Skeletal muscle tissue (tissue), 4 donors: ENCODE data around the gene SMURF2. TPM values are rescaled to one million over a fixed set of nuclear protein-coding genes. Genes with fewer than 3 reads are reported as not detected.
A peak's percentile ranks its signal among the peaks of the same experiment; 100 is the strongest.

Source experiments
- H3K27ac ChIP-seq: one replicate; pipeline ENCODE4 v1.7.0; 2013; ENCODE audit warnings: mild to moderate bottlenecking, low read depth, low read length, inconsistent platforms
- H3K27me3 ChIP-seq, 3 donors: one replicate each; pipeline ENCODE4 v1.7.0; 2013; ENCODE audit warnings: low read length in 3 of 3; ENCODE audit not compliant: control insufficient read depth in 3 of 3, insufficient read depth in 3 of 3
- H3K36me3 ChIP-seq, 3 donors: one replicate each; pipeline ENCODE4 v1.7.0; 2013; ENCODE audit warnings: low read length in 3 of 3; ENCODE audit not compliant: control insufficient read depth in 3 of 3, insufficient read depth in 3 of 3
- H3K4me1 ChIP-seq, 3 donors: one replicate each; pipeline ENCODE4 v1.7.0; 2013; ENCODE audit warnings: low read length in 3 of 3, mild to moderate bottlenecking in 3 of 3; ENCODE audit not compliant: control insufficient read depth in 3 of 3, insufficient read depth in 3 of 3
- H3K4me3 ChIP-seq, 3 donors: one replicate each; pipeline ENCODE4 v1.7.0; 2013; ENCODE audit warnings: low read length in 3 of 3
- H3K9ac ChIP-seq, 3 donors: one replicate each; pipeline ENCODE4 v1.7.0; 2013; ENCODE audit warnings: low read length in 3 of 3, mild to moderate bottlenecking in 3 of 3, moderate library complexity in 2 of 3, low read depth in 1 of 3
- H3K9me3 ChIP-seq, 3 donors: one replicate each; pipeline ENCODE4 v1.7.0; 2013; ENCODE audit warnings: low read length in 3 of 3; ENCODE audit not compliant: control insufficient read depth in 3 of 3
- total RNA-seq: library from RNA; depleted of rRNA; stranded (reverse); fragments of >200 nt; gene quantifications from one replicate; pipeline ENCODE4 v1.2.3, GENCODE V29; 2014
- donor health status: Osteomylitis.

Gene SMURF2
- total RNA-seq, 1 donor from 2014 or later: 32.4 TPM

DNA sequence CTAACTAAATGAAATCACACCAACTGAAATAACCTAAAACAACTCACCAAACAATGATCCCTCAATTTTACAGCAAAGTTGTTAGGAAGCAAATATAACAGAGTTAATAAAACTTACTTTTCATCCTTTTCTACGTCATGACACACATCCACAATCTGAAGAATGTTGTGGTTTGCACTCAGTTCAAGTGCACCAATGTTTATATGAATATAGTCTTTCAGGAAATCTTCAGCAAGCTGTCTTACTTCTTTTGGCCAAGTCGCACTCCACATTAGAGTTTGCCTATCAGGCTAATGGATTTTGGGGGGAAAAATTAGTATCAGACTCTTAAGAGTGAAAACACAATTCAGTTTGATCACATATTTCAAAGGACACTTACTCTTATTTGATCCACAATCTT lies 159.3 kb downstream of the SMURF2 start:
- Histone ChIP-seq H3K36me3 (peaks cover 59 to 62% (median 61%) of the 10 kb centered on the region in 3 donors), H3K9me3 (no peaks in the 10 kb centered on the region), H3K9ac (no peak overlapping the region), H3K27me3 (no peaks in the 10 kb centered on the region), H3K27ac (peak overlapping the region; percentile 3), H3K4me1 (peaks cover 18 to 28% (median 22%) of the 10 kb centered on the region in 3 donors), H3K4me3 (no peak overlapping the region)

- H3K4me3 ChIP-seq: no peak overlapping the region
- H3K9ac ChIP-seq: no peak overlapping the region
- H3K4me1 ChIP-seq: peaks cover 20 to 29% (median 28%) of the 10 kb centered on the region in 3 donors
- no peaks in the 10 kb centered on the region for H3K9me3 ChIP-seq
- no peaks in the 10 kb centered on the region for H3K27me3 ChIP-seq
- H3K36me3 ChIP-seq: peaks cover 58 to 62% (median 61%) of the 10 kb centered on the region in 3 donors
- peak overlapping the region; percentile 3 for H3K27ac ChIP-seq
These were observed 160.1 kb downstream of the SMURF2 start for GRCh38 chr17:64502021-64502420.

DNA sequence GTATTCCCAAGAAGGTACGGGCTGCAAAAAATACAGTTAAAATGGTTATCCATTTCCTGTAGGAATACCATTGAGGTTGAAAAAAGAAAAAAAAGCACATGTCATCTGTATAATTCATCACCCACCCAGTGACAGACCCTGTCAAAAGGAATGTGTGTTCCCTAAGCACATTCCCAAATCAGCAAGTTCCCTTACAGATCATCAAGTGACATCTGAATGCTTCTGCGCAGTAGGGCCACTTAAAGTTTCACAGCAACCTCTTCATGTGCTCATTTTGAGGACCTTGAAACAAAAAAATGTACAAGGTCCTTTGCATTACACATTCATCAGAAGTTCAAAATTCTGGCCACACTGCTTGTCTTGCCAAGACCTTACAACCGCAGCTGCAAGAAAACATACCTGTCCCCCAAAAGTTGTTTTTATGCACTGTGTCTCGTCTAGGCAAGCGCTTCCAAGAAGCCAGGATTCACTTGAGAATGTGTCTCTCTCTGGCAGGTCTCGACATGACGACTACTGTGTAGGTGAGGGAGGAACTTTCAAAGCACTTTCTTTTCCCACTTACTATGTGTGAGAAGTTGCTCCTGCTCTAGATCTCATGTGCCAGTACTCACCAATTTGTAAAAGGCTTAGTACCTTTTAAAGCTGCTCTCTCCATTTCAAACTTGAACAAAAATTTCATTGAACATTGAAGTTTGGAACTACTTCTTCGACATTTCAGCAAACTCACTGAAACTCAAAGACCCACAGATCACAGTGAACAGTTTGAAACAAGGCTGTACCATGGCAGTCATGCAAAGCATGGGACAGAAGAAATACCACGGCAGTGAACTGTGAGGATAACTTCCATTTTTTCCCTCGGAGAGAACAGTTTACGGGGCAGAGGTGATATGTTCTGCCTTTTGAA lies 161.0 kb downstream of the SMURF2 start:
- peaks cover 24 to 36% (median 33%) of the 10 kb centered on the region in 3 donors for H3K4me1 ChIP-seq

GRCh38 chr17:64500487-64500859 lies 161.6 kb downstream of the SMURF2 start:
- Histone ChIP-seq H3K9me3 (no peaks in the 10 kb centered on the region), H3K27me3 (no peaks in the 10 kb centered on the region), H3K4me3 (no peak overlapping the region), H3K9ac (no peak overlapping the region), H3K4me1 (peaks cover 27 to 42% (median 39%) of the 10 kb centered on the region in 3 donors), H3K27ac (no peak overlapping the region), H3K36me3 (peaks cover 57 to 62% (median 61%) of the 10 kb centered on the region in 3 donors)

More for the DNA sequence above, 161.0 kb downstream of the SMURF2 start:
- no peaks in the 10 kb centered on the region for H3K9me3 ChIP-seq
- H3K27ac ChIP-seq: no peak overlapping the region
- peaks cover 57 to 62% (median 61%) of the 10 kb centered on the region in 3 donors for H3K36me3 ChIP-seq
- no peak overlapping the region for H3K9ac ChIP-seq
- no peak overlapping the region for H3K4me3 ChIP-seq
- no peaks in the 10 kb centered on the region for H3K27me3 ChIP-seq

DNA sequence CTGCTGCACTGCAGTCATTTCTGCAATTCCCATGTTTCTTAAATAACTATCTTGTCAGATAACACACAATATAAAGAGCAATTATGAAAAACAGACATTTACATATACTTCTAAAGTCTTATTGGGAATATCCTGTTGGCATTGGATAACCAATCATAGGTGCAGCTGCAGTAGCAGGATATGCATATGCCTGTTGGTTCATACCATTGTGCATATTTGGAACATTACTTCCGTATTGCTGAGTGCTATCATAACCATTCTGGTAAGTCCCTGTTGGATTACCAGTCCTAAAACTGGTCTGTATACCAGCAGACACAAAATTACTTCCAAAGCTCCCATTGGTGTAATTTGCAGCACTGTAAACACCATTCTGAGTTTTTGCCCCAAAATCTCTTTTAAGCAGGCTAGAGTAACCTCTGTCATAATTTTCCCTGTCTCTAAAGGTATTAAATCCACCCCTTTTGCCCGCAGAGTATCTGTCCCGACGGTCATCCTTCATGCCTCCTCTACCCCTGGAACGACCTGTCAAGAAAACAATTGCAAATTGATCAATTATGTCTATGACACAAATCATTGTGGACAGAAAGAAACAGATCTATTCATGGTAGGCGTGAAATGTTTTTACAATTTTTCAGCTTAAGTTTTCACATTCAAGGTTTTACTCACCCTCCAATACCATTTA lies 162.2 kb downstream of the SMURF2 start:
- H3K4me1 ChIP-seq: peaks cover 27 to 45% (median 39%) of the 10 kb centered on the region in 3 donors
- H3K9me3 ChIP-seq: no peaks in the 10 kb centered on the region
- peaks cover 57 to 62% (median 61%) of the 10 kb centered on the region in 3 donors for H3K36me3 ChIP-seq
- no peak overlapping the region for H3K4me3 ChIP-seq
- no peaks in the 10 kb centered on the region for H3K27me3 ChIP-seq
- no peak overlapping the region for H3K9ac ChIP-seq
- no peak overlapping the region for H3K27ac ChIP-seq

DNA sequence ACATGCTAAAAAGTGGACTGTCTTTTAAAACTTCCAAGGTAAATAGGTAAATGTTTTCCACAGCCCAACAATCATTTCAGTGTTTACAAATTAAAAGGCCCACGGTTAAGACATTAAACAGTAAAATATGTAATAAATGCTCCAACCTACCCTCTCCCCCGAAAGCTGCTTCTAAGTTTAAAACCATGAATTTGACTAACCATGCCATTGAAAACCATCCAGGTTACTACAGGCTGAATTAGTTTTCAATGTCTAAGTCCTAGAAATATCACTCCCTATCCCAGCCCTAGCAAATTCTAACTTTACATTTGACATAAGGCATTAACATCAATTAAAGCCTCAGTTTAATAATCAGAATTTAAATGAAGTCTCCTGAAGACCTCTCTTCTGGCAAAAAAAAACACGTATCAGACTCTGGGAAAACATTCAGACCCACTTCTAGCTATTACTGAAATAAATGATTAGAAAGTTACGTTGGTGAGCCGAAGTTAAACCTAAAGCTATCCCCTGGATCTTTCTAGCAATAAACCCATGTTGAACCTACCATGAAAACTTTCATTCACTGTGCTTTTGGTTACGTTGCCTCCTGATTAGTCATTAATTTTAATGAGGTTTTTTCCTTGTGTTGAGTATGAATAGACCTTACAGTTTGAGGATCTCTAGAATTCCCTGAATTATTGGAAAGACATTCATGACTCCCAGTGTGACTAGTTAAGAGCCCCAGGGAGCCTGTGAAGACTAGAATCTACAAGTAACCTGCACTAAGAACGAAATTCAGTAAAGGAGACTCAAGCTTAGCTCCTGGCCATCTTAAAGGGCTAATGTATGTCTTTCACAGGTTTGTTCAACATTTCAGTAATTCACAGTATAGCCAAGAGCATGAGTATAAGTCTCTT lies 163.6 kb downstream of the SMURF2 start:
- Histone ChIP-seq H3K9me3 (no peaks in the 10 kb centered on the region), H3K36me3 (peaks cover 50 to 54% (median 51%) of the 10 kb centered on the region in 3 donors), H3K4me1 (peaks cover 17 to 36% (median 36%) of the 10 kb centered on the region in 3 donors), H3K27me3 (no peaks in the 10 kb centered on the region), H3K4me3 (no peak overlapping the region), H3K27ac (no peak overlapping the region), H3K9ac (no peak overlapping the region)

DNA sequence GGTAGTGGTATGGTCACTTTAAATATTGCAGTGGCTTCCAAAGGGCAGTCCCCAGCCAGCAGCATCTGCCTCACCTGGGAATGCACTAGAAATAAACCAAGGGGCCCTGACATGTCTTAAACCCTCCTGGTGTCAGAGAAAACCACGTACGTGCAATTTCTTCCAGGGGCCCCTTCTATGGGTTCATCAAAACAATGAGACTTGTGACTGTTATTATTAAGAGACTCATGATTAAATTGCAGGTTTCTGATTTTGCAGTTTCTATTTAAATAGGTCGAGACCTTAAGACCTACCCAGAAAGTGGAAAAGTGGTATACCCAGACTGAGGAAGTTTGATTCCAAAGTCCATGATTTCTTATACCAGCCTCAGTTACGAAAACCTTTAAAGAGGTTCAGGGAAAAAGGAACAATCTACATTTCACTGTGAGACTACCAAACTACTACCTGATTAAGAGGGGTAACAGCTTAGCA lies 164.5 kb downstream of the SMURF2 start:
- H3K4me1 ChIP-seq: peaks cover 13 to 30% (median 27%) of the 10 kb centered on the region in 3 donors
- H3K4me3 ChIP-seq: peak overlapping the region; percentile 91 to 96 (median 95)
- H3K27me3 ChIP-seq: no peaks in the 10 kb centered on the region
- peaks cover 41 to 48% (median 41%) of the 10 kb centered on the region in 3 donors for H3K36me3 ChIP-seq
- peak overlapping the region; percentile 85 for H3K27ac ChIP-seq
- peak overlapping the region; percentile 84 to 91 (median 90) for H3K9ac ChIP-seq
- H3K9me3 ChIP-seq: no peaks in the 10 kb centered on the region

- H3K27ac ChIP-seq: peak within 1 kb of the TSS; percentile 85
- no peaks in the 10 kb centered on the region for H3K27me3 ChIP-seq
- H3K9ac ChIP-seq: peak within 1 kb of the TSS; percentile 84 to 91 (median 90)
- H3K4me3 ChIP-seq: peak within 1 kb of the TSS; percentile 91 to 96 (median 95)
- no peaks in the 10 kb centered on the region for H3K9me3 ChIP-seq
- peaks cover 13 to 30% (median 25%) of the 10 kb centered on the region in 3 donors for H3K4me1 ChIP-seq
- peaks cover 35 to 47% (median 35%) of the 10 kb centered on the region in 3 donors for H3K36me3 ChIP-seq
These were observed 165.1 kb downstream of the SMURF2 start, which contains the start of gene POLG2 for GRCh38 chr17:64496786-64497564. Gene POLG2 (minus strand): TSS chr17:64497054. CDS start chr17:64496968, 86 bp downstream.
